GM18861 (cell line): ENCODE data around the gene NRCAM.

Source experiments
- ATAC-seq: cut with Tn5 transposase; IDR thresholded peaks from one replicate; pipeline ENCODE4 v1.9.1; 2021; ENCODE audit not compliant: unreplicated experiment

Gene NRCAM

GRCh38 chr7:108425714-108426275 is 30.4 kb downstream of the NRCAM start:
- no peak for ATAC-seq

DNA sequence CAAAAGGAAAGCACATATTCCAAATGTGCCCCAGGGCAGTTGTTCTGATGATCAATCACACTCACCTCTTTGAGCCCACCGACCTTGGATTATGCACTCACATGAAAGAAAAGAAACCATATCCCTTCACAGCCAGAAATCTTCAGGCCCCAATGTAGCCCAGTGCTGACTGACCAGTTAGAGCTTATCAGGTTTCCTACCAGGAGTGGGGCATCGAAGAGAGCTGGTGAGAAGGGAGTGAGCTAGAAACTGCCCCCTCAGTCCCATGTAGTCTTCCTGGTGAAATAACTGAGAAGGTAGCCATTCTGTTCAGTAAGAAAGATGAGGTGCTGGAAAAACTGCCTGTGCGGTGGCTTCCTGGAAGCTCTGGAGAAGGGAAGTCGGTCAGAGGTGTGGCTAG is 32.2 kb downstream of the NRCAM start:
- no peak for ATAC-seq

DNA sequence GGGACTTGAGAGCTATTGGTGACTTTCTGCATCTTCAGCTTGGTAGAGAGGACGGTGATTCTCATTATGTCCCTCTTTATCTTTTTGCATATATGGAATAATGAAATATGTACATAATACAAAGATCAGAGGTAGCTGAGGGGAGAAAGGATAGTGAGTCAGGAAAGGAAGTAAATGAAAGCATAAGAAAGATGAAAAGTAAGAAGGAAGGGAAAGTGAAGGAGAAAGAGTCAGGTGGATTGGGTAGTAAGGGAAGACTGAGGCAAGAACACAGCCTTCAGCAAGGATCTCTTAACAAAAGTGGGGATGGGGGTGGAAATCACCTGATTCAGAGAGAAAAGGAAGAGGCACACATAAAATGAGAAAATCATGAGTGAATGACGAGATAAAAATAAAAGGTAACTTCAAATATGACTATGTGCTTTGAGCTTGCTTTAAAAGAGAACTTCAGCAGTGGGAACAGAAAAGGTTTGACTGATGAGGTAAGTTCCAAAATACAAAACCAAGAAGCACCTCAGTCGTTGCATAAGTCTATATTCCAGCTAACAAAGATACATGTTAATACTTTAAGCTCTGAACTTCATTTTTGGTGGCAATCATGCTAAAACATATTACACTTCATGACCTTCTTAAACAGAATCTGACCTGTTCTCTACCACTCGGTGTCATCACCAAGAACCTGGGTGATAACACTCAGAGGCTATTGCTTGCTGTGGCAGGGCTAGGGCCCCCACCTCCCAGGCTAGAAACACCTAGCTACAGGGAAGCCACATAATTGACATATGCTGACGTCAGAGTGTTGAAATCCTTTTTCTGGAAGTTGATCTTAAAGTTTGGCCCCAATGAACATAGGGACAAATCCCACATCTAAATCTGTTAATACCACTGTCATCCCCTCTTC is 32.9 kb downstream of the NRCAM start:
- ATAC-seq: no peak

GRCh38 chr7:108421720-108422331 is 34.4 kb downstream of the NRCAM start:
- ATAC-seq: no peak

- no peak for ATAC-seq
Observed at GRCh38 chr7:108419961-108420908, 36.0 kb downstream of the NRCAM start.

DNA sequence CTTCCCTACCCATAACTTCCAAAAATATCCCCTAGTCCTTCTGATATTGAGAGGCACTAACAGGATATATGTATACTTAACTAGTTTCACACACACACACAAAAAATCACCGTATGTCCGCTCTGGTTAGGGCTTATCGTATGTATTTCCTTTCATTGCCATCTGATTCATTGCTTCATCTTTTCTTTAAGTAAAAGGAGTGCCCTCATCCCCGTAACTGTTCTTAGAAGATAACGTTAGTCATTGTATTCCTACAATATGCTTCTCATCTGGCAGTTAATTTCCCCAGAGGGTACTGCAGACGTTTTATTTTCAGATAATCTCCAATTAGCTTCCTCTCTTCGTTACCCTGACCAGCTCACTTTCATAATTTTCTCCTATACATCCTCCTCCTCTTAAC is 37.3 kb downstream of the NRCAM start:
- ATAC-seq: no peak

- no peak for ATAC-seq
Observed at GRCh38 chr7:108417926-108418325, 38.3 kb downstream of the NRCAM start.

GRCh38 chr7:108417144-108417543 is 39.1 kb downstream of the NRCAM start:
- no peak for ATAC-seq

DNA sequence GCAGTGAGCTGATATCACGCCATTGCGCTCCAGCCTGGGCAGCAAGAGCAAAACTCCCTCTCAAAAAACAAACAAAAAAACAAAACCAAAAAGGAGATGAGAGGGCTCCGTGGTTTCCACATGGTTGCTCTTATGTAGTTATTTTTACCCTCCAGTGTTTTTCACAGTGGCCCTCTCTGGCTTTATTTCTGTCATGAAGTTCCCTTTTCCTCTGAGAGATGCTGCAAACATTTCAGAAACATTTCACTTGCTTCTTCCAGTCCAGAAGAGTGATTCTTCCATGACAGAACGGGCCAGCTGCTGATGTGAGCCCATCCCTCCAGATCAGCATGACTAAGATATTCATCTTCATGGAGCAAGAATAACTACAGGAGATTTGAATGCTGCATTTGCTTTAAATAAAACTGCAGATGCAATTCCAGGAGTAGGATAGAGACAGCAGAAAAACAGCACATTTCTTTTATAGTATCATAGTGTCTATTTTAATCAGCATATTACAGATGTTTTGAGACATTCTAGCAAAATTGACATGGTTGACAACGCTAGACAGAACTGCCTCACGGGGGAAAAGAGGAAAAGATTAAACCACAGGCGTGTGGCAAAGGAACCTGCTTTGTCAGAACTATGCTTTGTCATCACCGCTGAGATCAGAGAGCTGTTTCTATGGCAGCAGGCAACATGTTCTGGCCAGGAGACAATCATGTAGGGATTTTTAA is 40.3 kb downstream of the NRCAM start:
- peak; percentile 78 for ATAC-seq

- no peak for ATAC-seq
Observed at GRCh38 chr7:108415084-108415483, 41.2 kb downstream of the NRCAM start.

GRCh38 chr7:108413782-108414492 is 42.3 kb downstream of the NRCAM start:
- ATAC-seq: no peak

GRCh38 chr7:108413337-108413736 is 42.9 kb downstream of the NRCAM start:
- no peak for ATAC-seq

GRCh38 chr7:108409146-108409545 is 47.1 kb downstream of the NRCAM start:
- ATAC-seq: no peak

DNA sequence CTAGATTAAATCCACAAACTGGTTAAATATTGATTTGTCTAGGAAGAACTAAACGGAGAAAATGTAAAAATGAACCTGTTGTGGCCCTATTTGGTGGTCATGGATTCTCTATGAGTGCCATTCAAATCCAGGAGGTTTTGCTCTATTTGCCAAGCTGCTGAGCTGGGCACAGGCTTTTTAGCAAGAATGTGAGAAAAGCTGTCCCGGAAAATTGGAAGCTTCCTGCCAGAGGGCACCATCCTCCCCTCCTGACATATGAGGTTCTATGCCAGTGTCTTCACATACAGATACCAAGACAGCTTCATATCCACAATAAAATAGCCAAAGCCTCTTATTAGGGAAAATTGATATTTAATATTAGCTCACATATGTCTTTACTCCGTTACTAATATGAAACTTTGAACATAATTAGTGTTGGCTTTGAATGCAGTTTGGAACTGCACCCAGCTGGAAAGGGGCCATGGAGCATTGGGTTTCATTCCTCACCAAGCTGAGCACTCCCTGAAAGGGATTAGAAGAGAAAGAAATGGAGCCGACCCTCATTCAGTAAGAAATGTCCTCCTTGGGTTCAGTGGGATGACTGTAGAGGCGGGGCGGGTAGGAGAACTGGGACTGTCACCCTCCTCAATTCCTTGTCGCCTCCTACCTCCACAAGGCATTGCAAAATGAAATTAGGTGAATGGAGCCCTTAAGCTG is 47.8 kb downstream of the NRCAM start:
- no peak for ATAC-seq

GRCh38 chr7:108407676-108408075 is 48.6 kb downstream of the NRCAM start:
- ATAC-seq: no peak

DNA sequence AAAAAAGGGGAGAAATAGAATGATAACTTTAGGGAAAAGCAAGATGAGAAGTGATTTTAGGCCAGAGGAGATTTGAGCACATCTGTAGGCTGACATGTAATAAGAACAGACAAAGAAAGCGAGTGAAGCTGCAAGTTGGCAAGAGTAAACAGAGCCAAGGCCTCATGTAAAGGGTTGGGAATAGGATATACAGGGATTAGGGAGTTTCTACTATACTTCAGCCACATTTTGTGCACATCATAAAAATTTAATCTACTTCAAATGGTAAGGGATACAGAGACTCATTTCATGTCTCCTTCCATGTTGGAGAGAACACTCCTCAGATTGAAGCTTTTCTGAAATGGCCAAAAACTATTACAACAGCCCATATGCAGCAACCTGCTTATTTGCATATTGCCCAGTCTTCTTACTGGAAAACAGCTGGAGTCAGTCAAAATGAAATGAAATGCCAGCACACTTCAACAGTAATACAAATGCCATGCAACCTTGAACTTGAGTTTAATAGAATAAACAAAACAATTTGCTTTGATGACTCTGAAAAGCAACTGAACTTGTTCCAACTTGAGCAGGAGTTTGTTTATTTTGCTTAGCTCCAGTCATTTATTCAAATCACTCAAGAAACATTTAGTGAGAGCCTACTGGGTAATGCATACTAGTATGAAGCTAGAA is 49.9 kb downstream of the NRCAM start:
- ATAC-seq: no peak

DNA sequence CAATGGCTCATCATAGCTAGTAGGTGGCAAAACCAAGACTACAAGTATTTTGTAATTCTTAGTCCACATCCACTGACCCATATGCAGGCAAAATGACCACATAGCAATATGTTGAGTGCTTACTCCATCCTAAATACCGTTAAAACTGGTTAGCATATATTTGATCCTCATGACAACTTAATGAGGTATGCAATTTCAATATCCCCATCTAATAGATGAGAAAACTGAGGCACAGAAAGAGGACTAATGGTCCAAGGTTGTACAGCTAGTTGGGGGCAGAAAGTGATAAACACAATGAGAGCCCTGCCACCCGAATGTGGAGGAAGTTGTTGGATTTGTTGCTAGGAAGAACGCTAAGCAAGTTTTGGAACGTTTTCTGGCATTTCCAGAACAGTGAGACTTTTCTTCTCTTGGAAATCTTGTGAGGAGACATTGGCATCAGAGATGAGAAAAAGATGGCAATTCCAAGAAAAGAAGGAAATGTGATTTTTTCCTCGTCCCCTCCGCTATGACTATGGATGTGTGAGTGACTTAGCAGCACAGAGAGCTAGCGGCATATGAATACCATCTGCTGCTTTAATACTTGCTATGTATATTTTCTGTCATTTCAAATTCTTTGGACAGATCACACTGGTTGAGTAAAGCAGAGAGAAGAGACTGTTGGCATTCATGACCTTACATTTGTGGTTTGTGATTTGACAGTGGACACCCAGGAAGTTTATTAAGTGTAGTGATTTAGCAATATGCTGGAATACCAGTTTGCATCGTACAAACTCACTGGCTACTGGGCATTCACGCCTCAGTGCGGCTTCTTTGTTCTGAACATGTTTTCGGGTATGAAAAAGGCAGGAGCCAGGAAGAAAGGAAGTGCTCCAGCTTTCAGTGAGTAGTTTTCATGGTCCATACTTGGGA is 51.5 kb downstream of the NRCAM start:
- ATAC-seq: no peak
